OCI-LY7 (cell line): ENCODE measurements around the gene LY9. TPM values are rescaled to one million over a fixed set of nuclear protein-coding genes. Genes with fewer than 3 reads are reported as not detected.

Experiments used
- BruUV-seq: library from RNA; stranded (reverse); fragments of 400-500 nt; replicated peaks from 2 replicates; lab custom pipeline; 2021; lab: Mats Ljungman, UMichigan
- CTCF ChIA-PET: fragments of 300-600 bp; sonication (Branson Sonifier 250); formaldehyde crosslinking; loops from one replicate; lab custom pipeline; 2022; ENCODE audit warnings: antibody characterized with exemption; ENCODE audit not compliant: unreplicated experiment; lab: Charles Lee
- POLR2A ChIA-PET: fragments of 300-600 bp; sonication (Branson Sonifier 250); formaldehyde crosslinking; loops from one replicate; lab custom pipeline; 2022; ENCODE audit warnings: antibody characterized with exemption; lab: Charles Lee
- DNase-seq: peaks from one replicate; pipeline ENCODE4 v3.0.0-alpha.2; 2015; ENCODE audit warnings: low spot score
- H2AFZ ChIP-seq: fragments of 200-600 bp; sonication (generic), shearing (Covaris generic); 2 replicates; pipeline ENCODE4 v1.6.1; 2014; ENCODE audit warnings: mild to moderate bottlenecking, antibody characterized with exemption, low read length, moderate library complexity
- H3K27ac ChIP-seq: fragments of 200-600 bp; sonication (generic); 2 replicates; pipeline ENCODE4 v1.5.1; 2014; ENCODE audit warnings: mixed run types, low read depth, mild to moderate bottlenecking, moderate library complexity, low read length, inconsistent platforms; ENCODE audit not compliant: poor library complexity, severe bottlenecking
- H3K36me3 ChIP-seq: fragments of 200-600 bp; sonication (generic); 2 replicates; pipeline ENCODE4 v1.6.1; 2014; ENCODE audit warnings: mild to moderate bottlenecking, antibody characterized with exemption, low read length, moderate library complexity, mixed read lengths; ENCODE audit not compliant: insufficient read depth
- H3K4me1 ChIP-seq: fragments of 200-600 bp; sonication (generic); 2 replicates; pipeline ENCODE4 v1.5.1; 2014; ENCODE audit warnings: mild to moderate bottlenecking, low read length; ENCODE audit not compliant: insufficient read depth, poor library complexity, severe bottlenecking
- H3K4me2 ChIP-seq: fragments of 200-600 bp; sonication (generic); 2 replicates; pipeline ENCODE4 v1.6.1; 2014; ENCODE audit warnings: mild to moderate bottlenecking, low read length
- H3K4me3 ChIP-seq: fragments of 200-600 bp; sonication (generic); 2 replicates; pipeline ENCODE4 v1.5.1; 2014; ENCODE audit warnings: mild to moderate bottlenecking, low read depth, low read length; ENCODE audit not compliant: poor library complexity, severe bottlenecking
- H3K79me2 ChIP-seq: fragments of 200-600 bp; sonication (generic); 2 replicates; pipeline ENCODE4 v1.6.1; 2016; ENCODE audit warnings: low read depth, mild to moderate bottlenecking, low read length, moderate library complexity, mixed read lengths; ENCODE audit not compliant: insufficient read depth
- H3K9me2 ChIP-seq: fragments of 200-600 bp; sonication (generic); 2 replicates; pipeline ENCODE4 v1.6.1; 2016; ENCODE audit warnings: mild to moderate bottlenecking, low read length, mixed read lengths; ENCODE audit not compliant: insufficient read depth
- H3K9me3 ChIP-seq: fragments of 200-600 bp; sonication (generic); 2 replicates; pipeline ENCODE4 v1.6.1; 2014; ENCODE audit warnings: mild to moderate bottlenecking, mixed run types, low read length, mixed read lengths
- H4K20me1 ChIP-seq: fragments of 200-600 bp; sonication (generic); 2 replicates; pipeline ENCODE4 v1.6.1; 2014; ENCODE audit warnings: mild to moderate bottlenecking, antibody characterized with exemption, low read length, moderate library complexity, mixed read lengths; ENCODE audit not compliant: insufficient read depth
- EZH2phosphoT487 ChIP-seq: fragments of 200-600 bp; sonication (generic); IDR thresholded peaks from 2 replicates; pipeline ENCODE4 v1.6.1; 2018; ENCODE audit warnings: low read depth, borderline replicate concordance, mild to moderate bottlenecking, mixed run types, antibody characterized with exemption, low read length, moderate library complexity, mixed read lengths
- intact Hi-C: fragments of 100-400 bp; cut with micrococcal nuclease; formaldehyde crosslinking; loops from one replicate; pipeline ENCODE4 v1.10.0; 2022; ENCODE audit not compliant: unreplicated experiment
- total RNA-seq, 2 experiments: library from RNA; depleted of rRNA in 1 of 2; stranded (reverse); fragments of >200 nt in 1 of 2; shearing (Covaris generic) in 1 of 2; gene quantifications; 2 replicates each; pipeline ENCODE4 v1.2.3, GENCODE V29; 2014 to 2022
- TF ChIP-seq, protein P1 (sequence below): fragments of 200-600 bp; sonication (generic); conservative IDR thresholded peaks from 2 replicates; pipeline ENCODE4 v1.5.1; 2014; ENCODE audit warnings: mild to moderate bottlenecking, antibody characterized with exemption, low read length, moderate library complexity, mixed read lengths

The LY9 gene
- total RNA-seq, 2 experiments from 2014 or later, result 28.4 to 40.2 TPM

- Histone ChIP-seq H4K20me1 (no peaks in the 10 kb centered on the region), H3K36me3 (no peaks in the 10 kb centered on the region), H3K4me1 (no peaks in the 10 kb centered on the region), H3K4me2 (no peak overlapping the region), H2AFZ (no peak overlapping the region), H3K27ac (no peak overlapping the region), H3K9me2 (no peaks in the 10 kb centered on the region), H3K9me3 (no peaks in the 10 kb centered on the region), H3K4me3 (no peak overlapping the region), H3K79me2 (no peaks in the 10 kb centered on the region)
- BruUV-seq, result no TSS peak
- ChIA-PET CTCF (no interaction called here), POLR2A (no interaction called here)
- no peak for TF ChIP-seq EZH2phosphoT487
- no peak for DNase-seq
- intact Hi-C loops, result no loop called here
These were observed 36.2 kb upstream of the LY9 start for GRCh38 chr1:160759740-160760139.

DNA sequence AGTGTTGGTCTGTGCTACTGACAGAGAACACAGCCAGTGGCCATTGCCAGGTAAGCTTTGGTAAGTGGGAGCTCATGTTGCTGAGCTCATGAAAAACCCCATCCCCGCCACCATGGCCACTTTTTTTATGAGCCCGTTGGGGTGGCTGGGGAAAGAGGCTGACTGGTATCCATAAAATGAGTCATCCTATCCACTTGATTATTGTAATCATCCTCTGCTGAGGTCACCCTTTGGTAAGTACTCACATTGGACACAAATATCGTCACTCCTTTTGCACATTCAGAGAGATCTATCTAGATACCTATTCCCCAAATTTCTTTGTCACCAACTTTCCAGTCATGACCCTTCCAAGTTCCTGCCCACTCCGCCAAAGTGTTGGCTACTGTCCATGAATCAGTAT lies 34.9 kb upstream of the LY9 start:
- no peaks in the 10 kb centered on the region for H3K9me2 ChIP-seq
- H3K4me1 ChIP-seq, result no peaks in the 10 kb centered on the region
- BruUV-seq, result no TSS peak
- H3K4me2 ChIP-seq, result no peak overlapping the region
- DNase-seq, result no peak
- no peak overlapping the region for H2AFZ ChIP-seq
- H3K27ac ChIP-seq, result no peak overlapping the region
- no peaks in the 10 kb centered on the region for H3K79me2 ChIP-seq
- ChIA-PET POLR2A (no interaction called here), CTCF (no interaction called here)
- H3K4me3 ChIP-seq, result no peak overlapping the region
- intact Hi-C loops, result no loop called here
- H3K36me3 ChIP-seq, result no peaks in the 10 kb centered on the region
- H4K20me1 ChIP-seq, result no peaks in the 10 kb centered on the region
- H3K9me3 ChIP-seq, result no peaks in the 10 kb centered on the region
- TF ChIP-seq, protein P1, sequence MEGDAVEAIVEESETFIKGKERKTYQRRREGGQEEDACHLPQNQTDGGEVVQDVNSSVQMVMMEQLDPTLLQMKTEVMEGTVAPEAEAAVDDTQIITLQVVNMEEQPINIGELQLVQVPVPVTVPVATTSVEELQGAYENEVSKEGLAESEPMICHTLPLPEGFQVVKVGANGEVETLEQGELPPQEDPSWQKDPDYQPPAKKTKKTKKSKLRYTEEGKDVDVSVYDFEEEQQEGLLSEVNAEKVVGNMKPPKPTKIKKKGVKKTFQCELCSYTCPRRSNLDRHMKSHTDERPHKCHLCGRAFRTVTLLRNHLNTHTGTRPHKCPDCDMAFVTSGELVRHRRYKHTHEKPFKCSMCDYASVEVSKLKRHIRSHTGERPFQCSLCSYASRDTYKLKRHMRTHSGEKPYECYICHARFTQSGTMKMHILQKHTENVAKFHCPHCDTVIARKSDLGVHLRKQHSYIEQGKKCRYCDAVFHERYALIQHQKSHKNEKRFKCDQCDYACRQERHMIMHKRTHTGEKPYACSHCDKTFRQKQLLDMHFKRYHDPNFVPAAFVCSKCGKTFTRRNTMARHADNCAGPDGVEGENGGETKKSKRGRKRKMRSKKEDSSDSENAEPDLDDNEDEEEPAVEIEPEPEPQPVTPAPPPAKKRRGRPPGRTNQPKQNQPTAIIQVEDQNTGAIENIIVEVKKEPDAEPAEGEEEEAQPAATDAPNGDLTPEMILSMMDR, result no peak
- no peak for TF ChIP-seq EZH2phosphoT487

- TF ChIP-seq, protein P1, result no peak
- TF ChIP-seq EZH2phosphoT487, result no peak
- Histone ChIP-seq H3K4me3 (no peak overlapping the region), H4K20me1 (no peaks in the 10 kb centered on the region), H3K9me3 (no peaks in the 10 kb centered on the region), H3K27ac (no peak overlapping the region), H3K36me3 (no peaks in the 10 kb centered on the region), H3K4me1 (no peaks in the 10 kb centered on the region), H3K79me2 (no peaks in the 10 kb centered on the region), H3K4me2 (no peak overlapping the region), H2AFZ (no peak overlapping the region), H3K9me2 (no peaks in the 10 kb centered on the region)
- ChIA-PET POLR2A (interaction anchor here (1.0 kb wide), 1 partner anchor 10 kb away, joined by 4 read pairs; no protein-coding TSS in a partner anchor), CTCF (no interaction called here)
- no peak for DNase-seq
- intact Hi-C loops, result no loop called here
- BruUV-seq, result no TSS peak
These were observed 34.1 kb upstream of the LY9 start for GRCh38 chr1:160761886-160762285.
